K562 (cell line): ENCODE measurements around the gene ZBTB8B. TPM values are rescaled to one million over a fixed set of nuclear protein-coding genes. Genes with fewer than 3 reads are reported as not detected.
"Not testable (repeated sequence)": the region's sequence is repeated elsewhere in the genome, so short reads cannot be mapped to it uniquely, and the experiment has no call there.

Source experiments
- ATAC-seq: fragments of 200-7000 bp; cut with Tn5 transposase; 3 replicates; pipeline ENCODE4 v1.9.1; 2020; ENCODE audit warnings: moderate library complexity
- BruUV-seq: library from RNA; stranded (reverse); fragments of 400-500 nt; replicated peaks from 2 replicates; lab custom pipeline; 2021; lab: Mats Ljungman, UMichigan
- CTCF ChIA-PET: fragments of 300-600 bp; formaldehyde crosslinking; extraction: SDS; loops from one replicate; lab custom pipeline; 2021; ENCODE audit warnings: low intra/inter-chr PET ratio; lab: Yijun Ruan, JAX
- POLR2A ChIA-PET: fragments of 300-600, 350-650 bp; sonication (Branson Sonifier 250); formaldehyde crosslinking; extraction: SDS; loops from one replicate; lab custom pipeline; 2021; ENCODE audit warnings: antibody characterized with exemption, inconsistent platforms; lab: Yijun Ruan, JAX
- DNase-seq, 4 experiments: peaks; one replicate each; pipeline versions ENCODE4 v3.0.0 to v3.0.0-alpha.2; 2011 to 2018; ENCODE audit warnings: low spot score in 3 of 4, mixed read lengths in 3 of 4; ENCODE audit errors: extremely low read depth in 1 of 4
- FAIRE-seq: peaks from 2 replicates; lab custom pipeline; 2011; peaks lifted over from hg19 to GRCh38; lab: Jason Lieb, UNC
- H2AFZ ChIP-seq: 2 replicates; pipeline ENCODE4 v1.6.0; 2011; ENCODE audit warnings: low read depth, low read length, control low read depth, inconsistent platforms
- H3K27ac ChIP-seq: fragments of 200-600 bp; 3 replicates; pipeline ENCODE4 v1.8.0; 2011; ENCODE audit warnings: low read depth, mild to moderate bottlenecking, control low read depth, inconsistent platforms, low read length, moderate library complexity, mixed read lengths; ENCODE audit errors: extremely low read depth
- H3K27me3 ChIP-seq, 2 experiments: fragments of 300-600 bp in 1 of 2; 2 replicates in 1 of 2; 3 replicates in 1 of 2; pipeline versions ENCODE4 v1.6.0 to v1.8.0; 2011; ENCODE audit warnings: inconsistent platforms in 2 of 2, low read length in 2 of 2, mild to moderate bottlenecking in 1 of 2, mixed read lengths in 1 of 2, moderate library complexity in 1 of 2; ENCODE audit not compliant: control insufficient read depth in 2 of 2, insufficient read depth in 2 of 2
- H3K36me3 ChIP-seq: fragments of 300-600 bp; 3 replicates; pipeline ENCODE4 v1.8.0; 2011; ENCODE audit warnings: mild to moderate bottlenecking, low read length, inconsistent platforms; ENCODE audit not compliant: control insufficient read depth, insufficient read depth
- H3K4me1 ChIP-seq, 2 experiments: fragments of 200-600 bp in 1 of 2; replicated peaks in 1 of 2; 2 replicates in 1 of 2; 3 replicates in 1 of 2; pipeline versions ENCODE4 v1.5.1 to v1.8.0; 2011; ENCODE audit warnings: inconsistent platforms in 2 of 2, low read length in 2 of 2, mild to moderate bottlenecking in 1 of 2, mixed read lengths in 1 of 2, moderate library complexity in 1 of 2; ENCODE audit not compliant: control insufficient read depth in 2 of 2, insufficient read depth in 2 of 2
- H3K4me2 ChIP-seq: 2 replicates; pipeline ENCODE4 v1.6.1; 2011; ENCODE audit warnings: low read length, control low read depth, inconsistent platforms, mixed read lengths; ENCODE audit not compliant: insufficient read depth
- H3K4me3 ChIP-seq: fragments of 200-600 bp; sonication (generic), shearing (Covaris generic); 2 replicates; pipeline ENCODE4 v1.5.1; 2016; ENCODE audit warnings: control low read depth, inconsistent platforms
- H3K79me2 ChIP-seq: fragments of 200-600 bp; 3 replicates; pipeline ENCODE4 v1.8.0; 2011; ENCODE audit warnings: low read length, inconsistent platforms; ENCODE audit not compliant: control insufficient read depth, insufficient read depth
- H3K9ac ChIP-seq, 2 experiments: 2 replicates each; pipeline versions ENCODE4 v1.6.0 to v1.6.1; 2011; ENCODE audit warnings: low read depth in 2 of 2, low read length in 2 of 2, control low read depth in 1 of 2, inconsistent platforms in 1 of 2, mild to moderate bottlenecking in 1 of 2, mixed read lengths in 1 of 2; ENCODE audit not compliant: insufficient read depth in 1 of 2
- H3K9me1 ChIP-seq: one replicate; pipeline ENCODE4 v1.6.0; 2011; ENCODE audit warnings: inconsistent platforms, mild to moderate bottlenecking, low read length, moderate library complexity; ENCODE audit not compliant: control insufficient read depth, insufficient read depth
- H3K9me3 ChIP-seq: replicated peaks from 2 replicates; pipeline ENCODE4 v1.5.1; 2011; ENCODE audit warnings: low read depth, low read length, inconsistent platforms; ENCODE audit not compliant: control insufficient read depth, insufficient read depth
- H4K20me1 ChIP-seq: replicated peaks from 2 replicates; pipeline ENCODE4 v1.6.1; 2011; ENCODE audit warnings: low read length, inconsistent platforms, mixed read lengths; ENCODE audit not compliant: control insufficient read depth, insufficient read depth
- CTBP1 ChIP-seq: fragments of 450-650 bp; IDR thresholded peaks from 2 replicates; pipeline ENCODE4 v1.6.1; 2016; ENCODE audit warnings: borderline replicate concordance
- ETV1 ChIP-seq: fragments of 450-650 bp; conservative IDR thresholded peaks from 2 replicates; pipeline ENCODE4 v1.6.1; 2016; ENCODE audit warnings: missing genetic modification characterization, control low read depth, low read depth, missing compliant biosample characterization
- JUND ChIP-seq, 2 experiments: IDR thresholded peaks; 2 replicates in 1 of 2; 3 replicates in 1 of 2; pipeline ENCODE4 v1.6.1; 2011; ENCODE audit warnings: borderline replicate concordance in 2 of 2, low read depth in 2 of 2, low read length in 2 of 2, improper control_type of control experiment in 1 of 2, missing biosample characterization in 1 of 2, missing genetic modification characterization in 1 of 2, missing genetic modification reagents in 1 of 2
- NEUROD1 ChIP-seq: fragments of 150-350 bp; IDR thresholded peaks from 2 replicates; pipeline ENCODE4 v1.6.1; 2014; ENCODE audit warnings: borderline replicate concordance, low read length, low read depth; ENCODE audit not compliant: partially characterized antibody
- NR2C2 ChIP-seq, 2 experiments: fragments of 200-800 bp in 1 of 2; sonication (Bioruptor generic) in 1 of 2; sonication (generic) in 1 of 2; formaldehyde crosslinking in 1 of 2; IDR thresholded peaks; 2 replicates each; pipeline versions ENCODE4 v1.6.1 to v1.8.0; 2016 to 2022; ENCODE audit warnings: mild to moderate bottlenecking in 1 of 2, missing compliant biosample characterization in 1 of 2, missing genetic modification characterization in 1 of 2, missing genetic modification reagents in 1 of 2
- SMC3 ChIP-seq: conservative IDR thresholded peaks from 2 replicates; pipeline ENCODE4 v1.6.1; 2011; ENCODE audit warnings: low read depth, low read length, improper control_type of control experiment; ENCODE audit not compliant: insufficient read depth
- STAG1 ChIP-seq: sonication (generic); formaldehyde crosslinking; IDR thresholded peaks from 2 replicates; pipeline ENCODE4 v1.5.0; 2020; ENCODE audit warnings: missing genetic modification reagents, borderline replicate concordance
- WGBS: fragments of 100-300 bp; shearing (Covaris generic); methylation state at CpG from one replicate; pipeline ENCODE4 v1.1.6; 2016; ENCODE audit warnings: low coverage, mixed read lengths; ENCODE audit not compliant: insufficient coverage; ENCODE audit errors: missing lambda C conversion rate; 5-methylcytosine and 5-hydroxymethylcytosine counted together
- in situ Hi-C: fragments of 300-500 bp; cut with MboI; formaldehyde crosslinking; loops from 4 replicates; pipeline ENCODE4 v1.15.0; 2018; ENCODE audit warnings: inconsistent platforms, mixed read lengths
- intact Hi-C: fragments of 100-400 bp; cut with micrococcal nuclease; formaldehyde crosslinking; loops from 2 replicates; pipeline ENCODE4 v1.14.2; 2022
- polyA plus RNA-seq, 8 experiments: library from polyadenylated mRNA; depleted of rRNA in 4 of 8; stranded (reverse) in 5 of 8; unstranded in 3 of 8; fragments of >200 nt; fragmentation: Nextera tagmentation in 2 of 8; fragmentation: Illumina TruSeq in 1 of 8; extraction: Ambion mirVana in 2 of 8; extraction: Trizol in 1 of 8; gene quantifications; 2 replicates each; pipeline versions ENCODE4 v1.2.1 to v1.2.3, GENCODE V29; 2011 to 2014; ENCODE audit warnings: inconsistent platforms in 1 of 8, missing spikeins in 1 of 8
- total RNA-seq, 7 experiments: library from RNA; depleted of rRNA in 6 of 7; stranded (reverse); fragments of >200 nt in 6 of 7; fragmentation: Illumina TruSeq in 2 of 7; extraction: Trizol in 2 of 7; gene quantifications; 2 replicates each; pipeline versions ENCODE4 v1.2.1 to v1.2.3, GENCODE V29; 2011 to 2021; ENCODE audit warnings: low replicate concordance in 1 of 7
- TF ChIP-seq, protein P1 (sequence below), 2 experiments: fragments of 250-450 bp in 1 of 2; fragments of 450-650 bp in 1 of 2; sonication (Bioruptor Pico) in 1 of 2; IDR thresholded peaks; 2 replicates each; pipeline versions ENCODE4 v1.6.1 to v1.8.0; 2016 to 2021; ENCODE audit warnings: mild to moderate bottlenecking in 2 of 2, moderate library complexity in 2 of 2, missing compliant biosample characterization in 1 of 2, missing genetic modification characterization in 1 of 2
- TF ChIP-seq, protein P2 (sequence below), 3 experiments: IDR thresholded peaks in 2 of 3; conservative IDR thresholded peaks in 1 of 3; 2 replicates each; pipeline ENCODE4 v1.5.1; 2011 to 2012; ENCODE audit warnings: low read length in 3 of 3, mild to moderate bottlenecking in 3 of 3, control low read depth in 2 of 3, improper control_type of control experiment in 1 of 3, inconsistent platforms in 1 of 3, low read depth in 1 of 3, mixed read lengths in 1 of 3, moderate library complexity in 1 of 3; ENCODE audit not compliant: insufficient read depth in 2 of 3
- TF ChIP-seq, protein P3 (sequence below), 2 experiments: fragments of 450-650 bp; IDR thresholded peaks; 2 replicates each; pipeline ENCODE4 v1.6.1; 2016
- TF ChIP-seq, protein P4 (sequence below): IDR thresholded peaks from 2 replicates; pipeline ENCODE4 v1.6.1; 2011; ENCODE audit warnings: borderline replicate concordance, low read depth, mild to moderate bottlenecking, moderate library complexity, low read length; ENCODE audit not compliant: insufficient read depth, poor library complexity, severe bottlenecking

Gene ZBTB8B
- total and polyA plus RNA-seq, 9 of the 15 experiments (the other 6 are each of a cell fraction or from before 2014, with no cell fraction given), result not detected

DNA sequence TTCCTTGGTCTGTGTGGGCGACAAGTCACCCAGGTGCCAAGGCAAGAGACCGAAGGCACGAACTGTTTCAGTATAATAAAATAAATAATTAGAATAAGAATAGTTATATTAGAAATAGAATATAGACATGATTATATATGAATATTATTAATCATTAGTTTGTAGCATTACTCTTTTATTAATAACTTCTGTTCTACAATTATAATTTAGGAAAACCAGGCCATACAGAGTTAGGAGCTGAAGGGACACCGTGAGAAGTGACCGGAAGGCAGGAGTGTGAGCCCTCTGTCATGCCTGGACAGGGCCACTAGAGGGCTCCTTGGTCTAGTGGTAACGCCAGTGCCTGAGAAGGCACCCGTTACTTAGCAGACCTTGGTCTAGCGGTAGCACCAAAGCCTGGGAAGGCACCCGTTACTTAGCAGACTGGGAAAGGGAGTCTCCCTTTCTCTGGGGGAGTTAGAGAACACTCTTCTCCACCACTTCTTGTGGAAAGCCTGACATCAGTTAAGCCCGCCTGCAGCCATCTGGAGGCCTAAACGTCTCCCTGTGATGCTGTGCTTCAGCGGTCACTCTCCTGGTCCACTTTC is 16.6 kb upstream of the ZBTB8B start:
- Histone ChIP-seq H3K27ac (peak overlapping the region; percentile 18; the same call in 1 of the 3 replicates), H2AFZ (peak overlapping the region; percentile 95), H3K27me3 (peaks cover 20 to 22% of the 10 kb centered on the region in 2 experiments; a peak in 4 of 5 replicates), H3K4me2 (peak overlapping the region; percentile 35)
- ChIA-PET CTCF (interaction anchor here (0.6 kb wide), 2 partner anchors 76 to 128 kb away, joined by 3 read pairs; no protein-coding TSS in a partner anchor), POLR2A (interaction anchor here (0.9 to 1.8 kb wide), 3 partner anchors 22 to 324 kb away, joined by 3 to 6 read pairs (median 4); no protein-coding TSS in a partner anchor)
- BruUV-seq; H3K4me3 ChIP-seq; in situ Hi-C loops; H3K9ac ChIP-seq; H3K4me1 ChIP-seq; H4K20me1 ChIP-seq; H3K79me2 ChIP-seq; H3K9me3 ChIP-seq; H3K36me3 ChIP-seq; H3K9me1 ChIP-seq; TF ChIP-seq JUND (tag; IDR thresholded peaks at IDR 0.05; ENCODE audit: borderline replicate concordance, low read depth, low read length); NR2C2 (tag; IDR thresholded peaks at IDR 0.05): not testable (repeated sequence)
- ATAC-seq, result peak; percentile 94
- FAIRE-seq, result peak; percentile 90
- intact Hi-C loops, result loop anchor here (2.0 to 5.0 kb wide), 6 partner anchors 54 to 423 kb away; partner anchors contain the start of genes FNDC5 and SYNC
- 27% methylated on average over 12 of the region's 12 CpGs for WGBS
- peak in 2 of 4 experiments; percentile 60 to 91 for DNase-seq
- TF ChIP-seq JUND (IDR thresholded peaks at IDR 0.05; ENCODE audit: borderline replicate concordance, low read depth, low read length) (0 out of 2 replicates have a peak, but pooled peaks have one; percentile 40), CTBP1 (0 out of 2 replicates have a peak, but pooled peaks have one; percentile 53), SMC3 (peak; percentile 80), NEUROD1 (peak; percentile 34), NR2C2 (CRISPR knock-in tag; IDR thresholded peaks at IDR 0.05) (peak; percentile 68; the same call in 1 of the 2 replicates), STAG1 (CRISPR knock-in tag) (peak; percentile 87; the same call in 1 of the 2 replicates), ETV1 (tag) (peak; percentile 87)
- TF ChIP-seq, protein P1, sequence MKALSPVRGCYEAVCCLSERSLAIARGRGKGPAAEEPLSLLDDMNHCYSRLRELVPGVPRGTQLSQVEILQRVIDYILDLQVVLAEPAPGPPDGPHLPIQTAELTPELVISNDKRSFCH (CRISPR knock-in tag; IDR thresholded peaks at IDR 0.05), result not testable (repeated sequence)
- TF ChIP-seq, protein P1 (tag; IDR thresholded peaks at IDR 0.05), result 0 out of 2 replicates have a peak, but pooled peaks have one; percentile 45
- TF ChIP-seq, protein P2, sequence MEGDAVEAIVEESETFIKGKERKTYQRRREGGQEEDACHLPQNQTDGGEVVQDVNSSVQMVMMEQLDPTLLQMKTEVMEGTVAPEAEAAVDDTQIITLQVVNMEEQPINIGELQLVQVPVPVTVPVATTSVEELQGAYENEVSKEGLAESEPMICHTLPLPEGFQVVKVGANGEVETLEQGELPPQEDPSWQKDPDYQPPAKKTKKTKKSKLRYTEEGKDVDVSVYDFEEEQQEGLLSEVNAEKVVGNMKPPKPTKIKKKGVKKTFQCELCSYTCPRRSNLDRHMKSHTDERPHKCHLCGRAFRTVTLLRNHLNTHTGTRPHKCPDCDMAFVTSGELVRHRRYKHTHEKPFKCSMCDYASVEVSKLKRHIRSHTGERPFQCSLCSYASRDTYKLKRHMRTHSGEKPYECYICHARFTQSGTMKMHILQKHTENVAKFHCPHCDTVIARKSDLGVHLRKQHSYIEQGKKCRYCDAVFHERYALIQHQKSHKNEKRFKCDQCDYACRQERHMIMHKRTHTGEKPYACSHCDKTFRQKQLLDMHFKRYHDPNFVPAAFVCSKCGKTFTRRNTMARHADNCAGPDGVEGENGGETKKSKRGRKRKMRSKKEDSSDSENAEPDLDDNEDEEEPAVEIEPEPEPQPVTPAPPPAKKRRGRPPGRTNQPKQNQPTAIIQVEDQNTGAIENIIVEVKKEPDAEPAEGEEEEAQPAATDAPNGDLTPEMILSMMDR (IDR thresholded peaks at IDR 0.05 in 2 of 3, conservative IDR thresholded peaks at IDR 0.05 in 1 of 3; ENCODE audit: insufficient read depth in 2 of 3, low read depth in 1 of 3, low read length in 3 of 3), result peak; percentile 88 to 90 (median 89)
- TF ChIP-seq, protein P3, sequence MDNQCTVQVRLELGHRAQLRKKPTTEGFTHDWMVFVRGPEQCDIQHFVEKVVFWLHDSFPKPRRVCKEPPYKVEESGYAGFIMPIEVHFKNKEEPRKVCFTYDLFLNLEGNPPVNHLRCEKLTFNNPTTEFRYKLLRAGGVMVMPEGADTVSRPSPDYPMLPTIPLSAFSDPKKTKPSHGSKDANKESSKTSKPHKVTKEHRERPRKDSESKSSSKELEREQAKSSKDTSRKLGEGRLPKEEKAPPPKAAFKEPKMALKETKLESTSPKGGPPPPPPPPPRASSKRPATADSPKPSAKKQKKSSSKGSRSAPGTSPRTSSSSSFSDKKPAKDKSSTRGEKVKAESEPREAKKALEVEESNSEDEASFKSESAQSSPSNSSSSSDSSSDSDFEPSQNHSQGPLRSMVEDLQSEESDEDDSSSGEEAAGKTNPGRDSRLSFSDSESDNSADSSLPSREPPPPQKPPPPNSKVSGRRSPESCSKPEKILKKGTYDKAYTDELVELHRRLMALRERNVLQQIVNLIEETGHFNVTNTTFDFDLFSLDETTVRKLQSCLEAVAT (IDR thresholded peaks at IDR 0.05), result 0 out of 4 replicates have a peak, but pooled peaks of 1 of the 2 experiments have one; percentile 24
- TF ChIP-seq, protein P4, sequence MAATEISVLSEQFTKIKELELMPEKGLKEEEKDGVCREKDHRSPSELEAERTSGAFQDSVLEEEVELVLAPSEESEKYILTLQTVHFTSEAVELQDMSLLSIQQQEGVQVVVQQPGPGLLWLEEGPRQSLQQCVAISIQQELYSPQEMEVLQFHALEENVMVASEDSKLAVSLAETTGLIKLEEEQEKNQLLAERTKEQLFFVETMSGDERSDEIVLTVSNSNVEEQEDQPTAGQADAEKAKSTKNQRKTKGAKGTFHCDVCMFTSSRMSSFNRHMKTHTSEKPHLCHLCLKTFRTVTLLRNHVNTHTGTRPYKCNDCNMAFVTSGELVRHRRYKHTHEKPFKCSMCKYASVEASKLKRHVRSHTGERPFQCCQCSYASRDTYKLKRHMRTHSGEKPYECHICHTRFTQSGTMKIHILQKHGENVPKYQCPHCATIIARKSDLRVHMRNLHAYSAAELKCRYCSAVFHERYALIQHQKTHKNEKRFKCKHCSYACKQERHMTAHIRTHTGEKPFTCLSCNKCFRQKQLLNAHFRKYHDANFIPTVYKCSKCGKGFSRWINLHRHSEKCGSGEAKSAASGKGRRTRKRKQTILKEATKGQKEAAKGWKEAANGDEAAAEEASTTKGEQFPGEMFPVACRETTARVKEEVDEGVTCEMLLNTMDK, result peak; percentile 5
